Ishikawa (cell line): ENCODE measurements around the gene PMS1.

Experiments
- CEBPB ChIP-seq: IDR thresholded peaks from 2 replicates; pipeline ENCODE4 v1.6.1; 2012
- CREB1 ChIP-seq: IDR thresholded peaks from 2 replicates; pipeline ENCODE4 v1.6.1; 2012; ENCODE audit warnings: low read depth
- EGR1 ChIP-seq: IDR thresholded peaks from 2 replicates; pipeline ENCODE4 v1.6.1; 2012
- EP300 ChIP-seq: IDR thresholded peaks from 2 replicates; pipeline ENCODE4 v1.6.1; 2012; ENCODE audit warnings: borderline replicate concordance
- FOXM1 ChIP-seq: IDR thresholded peaks from 2 replicates; pipeline ENCODE4 v1.6.1; 2012; ENCODE audit warnings: low read depth, borderline replicate concordance
- MAX ChIP-seq: IDR thresholded peaks from 2 replicates; pipeline ENCODE4 v1.6.1; 2012
- NFIC ChIP-seq: IDR thresholded peaks from 2 replicates; pipeline ENCODE4 v1.6.1; 2012
- RAD21 ChIP-seq: IDR thresholded peaks from 2 replicates; pipeline ENCODE4 v1.6.1; 2012; ENCODE audit warnings: low read depth
- REST ChIP-seq: IDR thresholded peaks from 2 replicates; pipeline ENCODE4 v1.6.1; 2012; ENCODE audit warnings: low read depth, mild to moderate bottlenecking
- TAF1 ChIP-seq: IDR thresholded peaks from 2 replicates; pipeline ENCODE4 v1.6.1; 2012; ENCODE audit warnings: low read depth, mild to moderate bottlenecking
- TCF12 ChIP-seq: IDR thresholded peaks from 2 replicates; pipeline ENCODE4 v1.6.1; 2012; ENCODE audit warnings: low read depth
- TEAD4 ChIP-seq: IDR thresholded peaks from 2 replicates; pipeline ENCODE4 v1.6.1; 2012
- YY1 ChIP-seq: IDR thresholded peaks from 2 replicates; pipeline ENCODE4 v1.6.1; 2012; ENCODE audit warnings: low read depth
- ZBTB7A ChIP-seq: IDR thresholded peaks from 2 replicates; pipeline ENCODE4 v1.6.1; 2012; ENCODE audit warnings: low read depth
- TF ChIP-seq, protein P1 (sequence below): IDR thresholded peaks from 2 replicates; pipeline ENCODE4 v1.6.1; 2012

The PMS1 gene

GRCh38 chr2:189873696-189874095 lies 89.4 kb downstream of the PMS1 start:
- TF ChIP-seq MAX = no peak
- TF ChIP-seq FOXM1 = no peak
- TF ChIP-seq CEBPB = no peak
- TF ChIP-seq CREB1 = no peak
- TF ChIP-seq TEAD4 = no peak
- TF ChIP-seq RAD21 = no peak

DNA sequence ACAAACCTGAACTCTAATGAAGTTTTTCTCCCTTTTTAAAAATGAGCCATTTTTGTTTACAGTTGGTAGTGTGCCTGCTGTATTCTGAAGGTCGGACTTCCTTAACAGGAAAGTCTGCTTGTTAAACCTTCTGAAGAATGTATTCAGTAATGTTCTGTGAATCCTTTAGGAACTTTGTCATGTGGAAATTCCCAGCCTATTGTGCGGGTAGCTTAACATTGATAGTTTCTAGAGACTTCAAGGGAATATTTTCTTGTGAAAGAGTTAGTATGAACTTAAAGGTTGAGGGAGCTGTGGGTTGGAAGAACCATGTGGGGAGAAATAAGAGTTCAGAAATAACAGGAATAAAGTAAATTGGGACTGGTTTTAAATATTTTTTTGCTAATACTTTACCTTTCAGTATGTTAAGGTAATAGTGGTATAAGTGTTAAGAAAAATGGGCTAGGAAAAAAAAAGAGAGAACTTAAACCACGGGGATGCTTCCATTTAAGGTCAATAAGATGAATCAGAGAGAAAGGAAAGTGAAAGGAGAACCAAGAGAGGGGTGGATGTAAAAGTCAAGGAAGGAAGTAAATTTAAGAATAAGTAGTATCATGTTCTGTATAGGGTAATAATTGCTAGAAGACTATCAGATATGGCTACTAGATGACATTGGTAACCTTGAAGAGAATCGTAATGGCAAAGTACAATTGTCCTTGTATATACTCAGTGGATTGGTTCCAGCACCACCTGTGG lies 90.5 kb downstream of the PMS1 start:
- TF ChIP-seq ZBTB7A (no peak), REST (no peak), NFIC (no peak), TEAD4 (no peak), YY1 (no peak), RAD21 (no peak), MAX (no peak)

- TF ChIP-seq CREB1 = no peak
- no peak for TF ChIP-seq RAD21
- no peak for TF ChIP-seq FOXM1
- no peak for TF ChIP-seq MAX
- no peak for TF ChIP-seq TCF12
- TF ChIP-seq TEAD4 = no peak
- TF ChIP-seq NFIC = no peak
- no peak for TF ChIP-seq EGR1
- TF ChIP-seq TAF1 = no peak
- no peak for TF ChIP-seq REST
- no peak for TF ChIP-seq YY1
- TF ChIP-seq ZBTB7A = no peak
- TF ChIP-seq CEBPB = no peak
Observed at GRCh38 chr2:189876271-189876670, 92.0 kb downstream of the PMS1 start.

DNA sequence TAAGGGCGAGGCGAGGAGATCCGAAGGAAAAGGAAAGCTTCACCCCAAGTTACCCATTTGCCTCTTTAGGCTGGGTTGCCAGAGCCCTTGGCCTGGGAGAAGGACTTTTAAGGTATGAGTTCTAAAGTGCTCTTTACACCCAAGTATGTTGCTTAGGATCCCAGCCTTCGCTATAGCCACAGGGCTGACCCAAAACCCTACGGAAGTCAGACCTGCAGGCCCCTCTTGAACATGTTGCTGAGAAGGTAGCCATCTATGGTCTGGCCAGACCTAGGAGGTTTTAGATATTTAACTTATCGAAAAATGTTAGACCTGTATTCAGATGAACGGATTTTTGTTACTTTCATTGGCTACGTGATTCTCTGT lies 95.4 kb downstream of the PMS1 start:
- TF ChIP-seq MAX (no peak), NFIC (no peak), FOXM1 (no peak), TAF1 (no peak), ZBTB7A (no peak), CREB1 (no peak), TCF12 (no peak), RAD21 (no peak), TEAD4 (no peak), CEBPB (no peak), EP300 (no peak), REST (no peak), EGR1 (no peak), YY1 (no peak)
- TF ChIP-seq, protein P1, sequence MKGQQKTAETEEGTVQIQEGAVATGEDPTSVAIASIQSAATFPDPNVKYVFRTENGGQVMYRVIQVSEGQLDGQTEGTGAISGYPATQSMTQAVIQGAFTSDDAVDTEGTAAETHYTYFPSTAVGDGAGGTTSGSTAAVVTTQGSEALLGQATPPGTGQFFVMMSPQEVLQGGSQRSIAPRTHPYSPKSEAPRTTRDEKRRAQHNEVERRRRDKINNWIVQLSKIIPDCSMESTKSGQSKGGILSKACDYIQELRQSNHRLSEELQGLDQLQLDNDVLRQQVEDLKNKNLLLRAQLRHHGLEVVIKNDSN = no peak

GRCh38 chr2:189880429-189880828 lies 96.2 kb downstream of the PMS1 start:
- TF ChIP-seq, protein P1 = no peak
- TF ChIP-seq TAF1 (no peak), EGR1 (no peak), EP300 (no peak), TCF12 (no peak), NFIC (no peak), MAX (no peak), RAD21 (no peak), CREB1 (no peak), ZBTB7A (no peak), FOXM1 (no peak)
